SK-MEL-5 (cell line): ENCODE measurements around the gene TTC7B. TPM values are rescaled to one million over a fixed set of nuclear protein-coding genes. Genes with fewer than 3 reads are reported as not detected.

Experiments used
- DNase-seq: peaks from one replicate; pipeline ENCODE4 v3.0.0-alpha.2; 2016; ENCODE audit warnings: low read depth, low spot score
- in situ Hi-C: cut with HindIII; loops from 2 replicates; pipeline ENCODE4 v1.10.0; 2016; ENCODE audit warnings: low sequenced_read_pairs, high pct_unique_total_duplicates, low pct_unique_long_range_greater_than_20kb
- total RNA-seq: library from RNA; depleted of rRNA; stranded (reverse); fragments of >200 nt; shearing (Covaris generic); gene quantifications from 2 replicates; pipeline ENCODE4 v1.2.3, GENCODE V29; 2014

The TTC7B gene
- total RNA-seq, 1 experiment from 2014 or later: 31.1 TPM

DNA sequence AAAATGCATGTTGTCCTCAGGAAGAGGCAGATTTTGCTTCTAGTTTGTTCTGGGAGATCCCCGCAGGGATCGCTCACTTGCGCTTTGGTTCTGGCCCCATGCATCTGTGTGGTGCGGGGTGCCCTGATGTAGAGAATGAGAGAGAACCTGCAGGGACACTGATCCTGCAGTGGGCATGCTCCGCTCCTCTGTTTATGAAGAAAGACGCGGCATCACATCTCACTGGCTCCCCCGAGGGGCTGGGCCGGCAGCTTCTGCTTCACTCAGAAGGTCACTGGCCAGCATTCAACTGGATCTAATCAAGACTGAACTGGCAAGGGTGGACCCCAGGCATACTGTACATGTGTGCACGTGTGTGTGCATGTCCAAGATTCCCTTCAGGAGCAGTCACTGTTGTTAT, 255.2 kb downstream of the TTC7B start:
- no peak for DNase-seq
- in situ Hi-C loops: no loop called here

DNA sequence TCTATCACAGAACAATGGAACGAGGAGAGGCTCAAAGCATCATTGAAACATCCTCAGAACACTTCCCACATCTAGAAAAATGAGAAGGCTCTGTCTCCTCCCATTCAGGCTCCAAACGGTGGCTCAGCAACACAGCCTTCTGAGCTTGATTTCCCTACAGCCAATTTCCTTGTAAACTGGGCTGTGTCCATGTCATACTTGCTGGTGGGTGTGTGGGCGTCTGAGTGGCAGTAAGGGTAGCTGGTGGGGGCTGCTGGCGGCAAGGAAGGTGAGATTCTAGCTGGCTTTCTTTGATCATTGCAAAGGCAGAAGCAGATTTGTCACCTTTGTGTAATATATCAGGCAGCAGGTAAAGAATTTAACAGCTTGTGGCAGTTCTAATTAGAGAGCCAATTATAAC, 255.7 kb downstream of the TTC7B start:
- in situ Hi-C loops: no loop called here
- no peak for DNase-seq

DNA sequence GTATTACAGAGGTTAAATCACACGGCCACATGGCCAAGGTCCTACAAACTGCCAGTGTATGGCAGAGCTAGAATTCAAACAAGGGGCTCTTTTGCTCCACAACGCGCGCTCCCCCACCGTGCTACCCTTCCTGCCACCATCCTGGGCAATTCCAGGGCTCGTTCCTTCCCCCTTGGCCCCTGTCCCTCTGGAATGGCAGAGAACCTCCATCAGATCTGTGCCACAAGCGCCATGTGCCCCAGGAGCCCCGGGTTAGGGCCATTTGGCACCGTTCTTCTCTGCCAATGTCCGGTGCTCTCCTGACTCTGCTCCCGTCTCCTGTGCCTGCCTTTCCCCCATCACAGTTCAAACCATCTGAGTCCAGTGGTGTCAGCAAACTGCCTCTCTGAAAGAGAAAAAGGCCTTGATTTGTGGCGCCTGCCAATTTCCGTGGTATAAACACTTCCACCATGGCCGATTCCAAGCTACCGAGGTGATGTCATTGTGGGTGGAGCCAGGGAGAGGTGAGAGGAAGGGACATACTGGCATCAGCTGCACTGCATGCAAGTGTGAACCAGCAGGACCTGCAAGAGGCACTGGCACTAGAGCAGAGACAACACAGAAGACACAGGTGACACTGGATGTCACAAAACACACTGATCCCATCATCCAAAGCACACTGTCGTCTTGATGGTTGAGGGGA, 256.3 kb downstream of the TTC7B start:
- in situ Hi-C loops: no loop called here
- DNase-seq: no peak

DNA sequence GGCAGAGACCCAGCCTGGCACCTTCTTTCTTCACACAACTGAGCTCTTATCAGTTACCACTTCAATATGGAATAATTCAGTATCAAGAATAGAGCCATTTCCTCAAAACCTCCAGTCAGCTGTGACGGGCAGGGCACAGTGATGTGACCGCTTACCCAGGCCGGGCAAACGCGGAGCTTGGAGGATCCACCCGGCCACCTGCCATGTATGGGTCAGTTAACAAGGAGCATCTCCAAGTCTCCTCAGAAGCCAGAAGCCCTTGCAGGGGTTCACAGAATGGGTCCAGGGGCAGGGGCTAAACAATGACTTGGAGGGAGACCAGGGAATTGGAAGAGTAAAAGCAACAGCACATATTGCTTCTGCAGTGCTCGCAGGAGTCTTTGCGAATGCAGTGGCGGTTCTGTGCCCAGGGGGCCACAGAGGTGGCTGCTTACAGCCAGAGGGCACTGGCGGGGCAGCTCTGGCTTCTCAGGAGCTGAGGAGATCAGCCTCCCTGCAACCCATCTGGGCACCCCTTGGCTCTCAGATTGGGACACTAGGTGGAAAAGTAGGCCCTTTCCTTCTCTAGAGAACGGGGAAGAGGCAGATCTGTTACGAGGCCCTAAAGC, 257.1 kb downstream of the TTC7B start:
- no peak for DNase-seq
- in situ Hi-C loops: no loop called here

DNA sequence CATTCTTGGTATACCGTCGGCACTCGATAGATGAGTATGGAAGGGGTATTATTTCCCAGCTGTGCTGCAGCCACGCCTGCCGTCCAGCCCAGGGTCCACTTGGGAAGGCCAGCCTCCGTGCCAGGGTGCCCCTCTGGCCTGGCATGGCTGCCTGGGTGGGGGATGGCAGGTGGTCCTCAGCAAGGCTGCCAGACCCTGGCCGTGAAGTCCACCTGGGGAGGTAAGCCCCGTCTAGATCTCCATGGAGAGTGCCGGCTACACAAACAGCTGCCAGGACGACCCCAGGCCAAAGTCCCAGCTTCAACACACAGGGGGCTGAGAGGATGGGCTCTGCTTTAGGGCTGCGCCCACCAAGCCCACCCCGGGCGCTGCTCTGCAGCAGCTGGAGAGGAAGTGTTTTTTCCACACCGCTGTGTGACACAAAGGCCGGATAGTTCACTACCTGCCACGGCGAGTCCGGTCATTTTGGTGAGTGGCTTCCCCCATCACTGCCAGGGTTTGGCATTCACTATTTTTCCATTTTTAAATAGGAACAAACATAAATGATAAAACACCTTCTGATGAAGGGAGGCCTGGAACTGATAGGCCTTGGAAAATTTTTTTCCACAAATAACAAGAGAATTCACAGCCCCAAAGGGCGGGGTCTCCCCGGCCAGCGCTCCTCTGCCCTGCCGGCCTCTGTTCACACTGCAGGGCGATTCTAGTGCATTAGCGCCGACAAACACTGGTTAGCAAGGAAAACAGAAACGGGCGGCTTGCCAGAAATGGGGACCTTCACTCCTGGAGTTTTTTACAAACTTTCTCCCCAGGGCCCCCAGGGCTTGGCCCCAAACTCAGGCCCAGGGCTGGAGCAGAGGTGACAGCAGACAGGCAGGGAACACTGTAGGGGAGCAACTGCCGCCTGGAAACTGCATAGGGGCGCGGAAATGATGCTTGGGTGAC, 257.9 kb downstream of the TTC7B start:
- in situ Hi-C loops: no loop called here
- no peak for DNase-seq

DNA sequence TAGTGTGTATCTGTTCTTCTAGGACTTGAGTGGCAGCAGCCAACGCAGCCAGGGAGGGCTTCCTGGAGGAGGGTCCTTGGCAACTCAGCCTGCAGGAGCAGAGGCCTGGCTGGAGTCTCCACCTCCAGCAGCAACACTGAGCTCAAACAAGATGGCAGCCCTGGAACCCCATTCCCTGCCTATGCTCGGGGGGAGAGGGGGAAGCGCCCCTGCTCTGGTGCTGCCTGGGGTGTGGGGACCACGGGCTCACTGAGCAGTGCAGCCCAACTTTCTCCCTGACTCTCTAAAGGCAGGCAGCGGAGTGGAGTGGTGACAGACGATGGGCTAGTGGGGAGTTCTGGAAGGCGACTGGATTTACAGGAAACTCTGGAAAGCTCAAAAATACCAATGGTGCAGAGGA, 258.7 kb downstream of the TTC7B start:
- no peak for DNase-seq
- in situ Hi-C loops: no loop called here

DNA sequence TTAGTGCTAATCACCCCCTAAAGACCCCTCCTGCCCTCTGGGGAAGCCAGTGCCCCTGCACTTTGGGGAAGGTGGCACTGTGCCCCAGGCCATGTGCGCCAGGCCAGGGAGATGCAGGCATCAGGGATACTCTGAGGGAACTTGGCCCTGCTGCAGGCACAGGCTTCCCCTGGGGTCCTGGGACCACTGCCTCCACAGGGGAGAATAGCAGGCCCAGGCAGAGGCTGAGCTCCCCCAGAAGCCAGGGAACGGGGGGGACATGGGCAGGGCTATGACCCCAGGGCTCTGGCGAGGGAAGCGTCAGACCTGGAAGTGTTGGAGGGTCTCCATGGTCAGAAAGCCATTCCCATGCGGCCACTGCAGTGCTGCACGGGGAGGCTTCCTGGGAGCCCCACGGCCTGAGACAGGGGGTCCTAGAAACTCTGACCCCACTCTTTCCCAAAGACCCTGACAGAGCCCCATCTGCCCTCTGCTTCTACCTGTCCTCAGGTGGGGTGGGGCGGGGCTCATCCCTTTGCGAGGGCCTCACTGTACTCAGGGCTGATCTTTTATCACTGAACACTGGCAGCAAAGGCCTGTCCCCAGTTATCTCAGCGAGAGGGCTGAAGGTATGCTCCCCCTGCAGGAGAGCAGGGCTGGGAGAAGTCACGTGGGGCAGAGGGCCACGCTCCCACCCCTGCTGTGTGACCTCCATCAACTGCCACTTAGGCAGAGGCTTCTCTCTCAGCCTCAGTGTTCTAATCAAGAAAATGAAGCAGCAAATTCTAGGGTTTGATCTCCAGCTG, 259.4 kb downstream of the TTC7B start:
- DNase-seq: no peak

DNA sequence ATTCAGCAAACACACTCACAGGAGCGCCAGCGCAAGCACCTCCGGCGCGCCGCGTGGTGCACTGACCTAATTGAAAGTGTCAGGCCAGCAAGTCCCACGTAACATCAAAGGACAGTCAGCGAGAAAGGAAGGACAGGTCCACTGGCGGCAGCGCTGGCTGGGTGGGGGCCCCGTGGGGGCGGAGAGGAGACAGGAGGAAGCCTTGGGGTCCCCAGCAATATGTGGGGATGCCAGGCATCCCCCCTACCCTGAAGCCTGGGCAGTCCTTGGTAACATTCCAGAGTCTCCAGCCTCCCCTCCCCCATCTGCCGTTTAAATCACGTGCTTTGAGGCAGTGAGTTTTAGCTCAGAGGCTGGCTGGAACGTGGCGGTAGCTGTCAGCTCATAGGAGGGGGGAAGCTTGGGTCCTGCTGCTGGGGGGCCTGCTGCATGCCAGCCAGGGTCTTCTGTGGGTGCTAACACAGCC, 260.2 kb downstream of the TTC7B start:
- in situ Hi-C loops: no loop called here

More for the DNA sequence above, 259.4 kb downstream of the TTC7B start:
- in situ Hi-C loops: no loop called here

DNA sequence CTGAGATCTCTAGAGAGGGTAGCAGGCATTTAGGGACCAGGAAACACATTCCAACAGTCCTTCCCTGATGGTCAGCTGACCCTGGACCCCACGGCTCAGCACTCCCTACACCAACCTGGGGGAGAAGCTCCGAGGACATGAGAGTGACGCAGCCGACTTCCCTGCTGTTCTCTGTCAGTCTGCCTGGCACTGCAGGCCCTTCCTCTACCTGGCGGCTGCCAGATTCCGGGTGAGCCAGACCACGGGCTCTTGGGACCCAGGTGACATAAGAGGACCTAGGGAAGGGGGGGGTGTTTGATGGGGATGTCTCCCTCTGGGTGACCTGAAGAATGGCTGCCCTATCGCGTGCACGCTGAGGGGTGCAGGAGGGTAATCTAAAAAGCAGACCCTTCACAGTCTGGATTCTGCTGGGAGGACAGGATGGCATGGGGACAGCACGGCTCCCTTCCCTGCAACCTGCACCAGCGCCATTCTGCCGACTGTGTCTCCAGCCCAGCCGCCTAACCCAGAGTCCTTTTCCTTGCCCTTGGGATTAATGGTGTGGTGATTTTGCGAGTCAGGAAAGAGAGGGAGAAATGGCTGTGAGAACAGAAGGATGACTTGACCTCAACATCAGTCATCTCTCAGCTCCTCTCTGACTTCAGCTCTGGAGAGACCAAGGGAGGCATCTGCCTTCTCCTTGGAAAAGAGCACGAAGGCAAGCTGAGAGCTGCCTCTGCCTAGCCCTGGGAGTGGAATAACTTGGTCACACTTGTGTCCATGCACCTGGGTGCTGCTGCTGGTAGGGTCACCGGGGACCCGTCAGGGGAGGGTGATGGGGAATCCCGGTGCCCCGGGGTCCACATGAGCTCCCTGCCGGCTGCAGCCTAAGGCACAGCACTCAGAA, 260.9 kb downstream of the TTC7B start:
- in situ Hi-C loops: no loop called here

More for the DNA sequence above, 260.2 kb downstream of the TTC7B start:
- no peak for DNase-seq

DNA sequence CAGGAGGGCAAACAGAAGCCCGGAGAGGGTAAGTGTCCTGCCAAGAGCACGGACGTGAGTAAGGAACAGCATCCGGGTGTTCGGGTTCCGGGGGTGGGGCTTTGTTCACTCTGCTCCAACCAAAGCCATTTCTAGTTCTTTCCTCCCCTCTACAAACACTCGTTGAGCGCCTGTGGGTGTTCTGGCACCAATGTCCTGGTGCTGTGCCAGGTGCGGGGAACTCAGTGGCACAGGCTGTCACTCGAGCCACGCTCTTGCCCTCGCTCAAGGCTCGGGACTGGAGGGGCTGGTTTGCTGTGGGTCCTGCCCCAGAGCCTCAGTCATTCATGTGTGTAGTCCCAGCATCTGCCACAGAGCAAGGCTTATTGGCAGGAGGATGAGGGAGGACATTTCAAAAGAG, 261.9 kb downstream of the TTC7B start:
- no peak for DNase-seq
- in situ Hi-C loops: no loop called here

More for the DNA sequence above, 260.9 kb downstream of the TTC7B start:
- no peak for DNase-seq

DNA sequence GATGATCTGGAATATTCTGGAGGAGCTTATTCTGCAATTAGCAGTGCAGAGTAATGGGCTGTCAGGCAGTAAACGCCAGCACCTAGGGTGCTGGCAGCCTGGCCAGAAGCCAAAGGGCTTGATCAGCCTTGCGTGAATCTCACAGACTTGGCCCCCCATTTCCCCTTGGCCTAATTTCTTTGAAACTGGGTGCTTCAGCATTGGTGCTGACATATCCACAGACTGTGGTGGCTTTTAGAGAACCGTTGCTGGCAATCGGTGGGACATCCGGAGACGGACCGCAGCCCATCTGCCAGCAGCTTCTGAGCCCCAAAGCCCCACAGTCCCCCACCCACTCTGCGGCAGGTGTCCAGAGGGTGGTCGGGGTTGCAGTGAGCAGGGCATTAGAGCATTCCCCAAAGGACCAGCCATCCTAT, 262.3 kb downstream of the TTC7B start:
- no peak for DNase-seq
- in situ Hi-C loops: no loop called here

DNA sequence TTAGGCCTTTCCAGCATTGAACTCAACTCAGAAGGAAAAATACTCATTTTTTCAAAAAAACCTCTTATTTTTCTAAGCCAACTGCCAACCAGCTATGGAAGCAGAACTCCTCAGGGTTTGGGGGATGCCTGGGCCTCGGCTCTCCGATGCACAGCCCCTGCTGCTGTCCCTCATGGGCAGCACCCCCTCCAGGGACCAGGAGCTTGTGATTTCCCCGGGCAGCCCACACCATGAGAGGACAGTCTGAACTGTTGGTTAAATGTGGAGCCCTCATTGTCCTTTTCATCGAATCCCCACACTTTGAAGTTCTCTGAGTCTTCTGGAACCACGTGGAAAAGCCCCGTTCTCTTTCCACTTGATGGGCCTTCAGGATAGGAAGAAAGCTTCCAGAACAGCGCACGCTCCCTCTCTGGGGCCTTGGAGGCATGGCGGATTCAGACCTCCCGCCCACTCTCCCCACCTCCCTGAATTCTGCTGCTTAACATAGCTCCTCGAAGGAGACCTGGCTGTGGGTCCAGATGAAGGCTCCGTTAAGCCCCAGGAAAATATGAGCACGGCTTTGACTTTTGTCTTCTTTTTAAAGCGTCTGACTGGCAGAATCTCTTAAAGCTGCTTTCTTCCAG, 262.8 kb downstream of the TTC7B start:
- DNase-seq: no peak
- in situ Hi-C loops: no loop called here

DNA sequence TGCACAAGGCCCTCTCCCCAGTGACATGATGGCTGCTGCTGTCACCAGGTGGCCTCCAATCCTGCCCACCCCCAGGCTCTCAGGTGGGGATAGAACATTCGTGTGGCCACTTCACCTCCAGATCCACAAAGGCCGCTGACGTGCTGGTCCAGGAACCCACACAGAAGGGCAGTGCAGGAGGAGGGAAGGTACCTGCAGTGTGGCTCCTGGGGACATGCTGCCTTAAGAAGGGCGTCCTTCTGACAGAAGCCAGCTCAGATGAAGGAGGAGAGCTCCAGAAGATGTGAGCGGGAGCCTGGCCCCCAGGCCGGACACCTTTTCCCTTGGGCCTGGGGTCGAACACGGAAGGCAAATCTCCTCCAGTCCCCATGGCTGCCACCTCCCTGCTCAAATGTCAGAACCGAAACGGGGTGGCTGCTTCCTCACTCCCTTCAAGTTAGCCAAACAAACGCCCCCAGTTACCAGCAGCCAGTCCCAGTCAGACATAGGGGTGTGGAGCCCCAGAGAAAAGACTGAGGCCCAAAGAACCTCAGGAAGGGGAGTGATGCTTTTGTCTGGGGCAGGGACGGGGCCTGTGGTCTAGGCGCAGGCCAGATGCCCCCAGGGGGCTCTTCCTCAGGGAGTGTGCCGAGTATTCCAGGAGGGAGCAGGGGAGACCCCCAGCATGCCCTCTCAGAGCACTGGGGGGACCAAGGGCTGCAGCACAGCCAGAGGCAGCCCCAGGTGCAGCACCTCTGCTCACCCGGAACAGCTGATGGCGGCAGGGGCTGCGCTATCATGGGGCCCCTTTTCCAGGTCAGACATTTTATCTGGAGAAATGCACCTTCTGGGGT, 263.5 kb downstream of the TTC7B start:
- no peak for DNase-seq
- in situ Hi-C loops: no loop called here

DNA sequence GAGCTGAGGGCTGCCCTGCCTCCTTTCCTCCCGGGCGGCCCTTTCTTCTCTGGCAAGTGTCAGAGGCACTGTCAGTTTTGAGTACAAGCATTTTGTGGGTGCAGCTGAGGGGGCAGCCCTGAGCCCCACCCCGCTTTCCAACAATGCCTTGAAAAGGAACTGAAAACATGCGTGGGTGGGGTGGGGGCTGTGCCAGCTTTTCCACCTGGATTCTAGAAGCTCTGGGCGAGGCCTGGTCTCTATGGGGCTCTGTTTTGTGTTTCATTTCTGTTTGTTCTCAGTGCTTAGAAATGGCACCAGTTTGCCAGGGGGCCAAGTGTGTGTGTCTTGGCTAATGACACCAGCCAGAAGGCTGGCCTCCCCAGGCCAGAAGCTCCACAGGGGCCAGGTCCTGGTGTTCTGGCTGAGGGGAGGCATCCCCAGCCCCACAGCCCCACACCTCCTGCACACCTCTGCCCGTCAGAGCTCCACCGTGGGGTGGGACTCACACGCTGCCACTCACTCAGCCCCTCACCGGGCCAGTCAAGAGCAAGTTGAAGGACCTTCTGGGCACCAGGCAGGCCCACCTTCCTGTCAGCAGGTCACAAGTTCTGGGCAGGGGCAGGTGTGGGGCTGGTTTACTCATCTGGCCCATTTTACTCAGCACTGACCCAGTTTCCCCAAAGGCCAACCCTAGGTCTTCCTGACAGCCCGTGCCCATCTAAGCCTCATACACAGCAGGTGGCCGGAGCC, 264.3 kb downstream of the TTC7B start:
- in situ Hi-C loops: no loop called here
- DNase-seq: no peak

DNA sequence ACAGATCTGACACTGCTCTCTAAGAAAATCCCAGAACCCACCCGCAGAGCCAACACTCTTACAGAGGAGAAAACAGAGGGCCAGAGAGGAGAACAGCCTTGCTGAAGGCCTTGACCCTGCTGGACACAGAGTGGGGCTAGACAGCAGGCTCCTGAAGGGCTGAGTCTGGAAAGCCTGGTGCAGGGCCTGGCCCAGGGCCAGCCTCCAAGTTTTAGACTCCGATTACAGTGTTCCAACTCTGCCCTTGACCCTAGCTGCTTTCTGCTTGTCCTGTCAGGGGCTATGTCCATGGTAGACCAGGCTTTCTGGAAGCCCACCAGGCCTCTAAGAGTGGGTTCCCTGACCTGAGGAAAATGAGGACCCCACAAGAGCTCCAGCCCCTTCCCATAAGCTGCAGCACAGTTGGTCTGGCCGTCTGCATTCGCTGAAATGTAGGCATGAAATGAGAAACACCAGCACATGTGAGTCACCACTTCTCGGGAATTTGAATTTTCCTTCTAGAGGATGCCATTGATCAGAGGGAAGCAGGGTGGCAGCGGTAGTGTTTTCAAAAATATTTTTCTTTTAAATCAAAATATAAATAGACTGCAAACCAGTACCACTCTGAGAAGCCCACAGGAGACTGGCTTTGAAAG, 265.0 kb downstream of the TTC7B start:
- DNase-seq: no peak
- in situ Hi-C loops: no loop called here
